H1 (cell line): ENCODE results near the gene DCPS. TPM values are rescaled to one million over a fixed set of nuclear protein-coding genes. Genes with fewer than 3 reads are reported as not detected.
A peak's percentile ranks its signal among the peaks of the same experiment; 100 is the strongest.

Experiments
- ATF3 ChIP-seq: IDR thresholded peaks from 2 replicates; pipeline ENCODE4 v1.6.1; 2011; ENCODE audit warnings: low read depth, mild to moderate bottlenecking, low read length; ENCODE audit not compliant: insufficient read depth
- BACH1 ChIP-seq: IDR thresholded peaks from 2 replicates; pipeline ENCODE4 v1.6.1; 2012; ENCODE audit warnings: low read length, improper control_type of control experiment
- BRCA1 ChIP-seq: IDR thresholded peaks from 2 replicates; pipeline ENCODE4 v1.6.1; 2012; ENCODE audit warnings: low read depth, low read length, improper control_type of control experiment
- CBX8 ChIP-seq: fragments of 300-800, 300-1000 bp; sonication (generic); IDR thresholded peaks from 2 replicates; pipeline ENCODE4 v1.7.1; 2016; ENCODE audit warnings: low read depth, low read length, borderline replicate concordance
- CEBPB ChIP-seq: IDR thresholded peaks from 2 replicates; pipeline ENCODE4 v1.6.1; 2012; ENCODE audit warnings: low read depth, low read length
- CREB1 ChIP-seq: IDR thresholded peaks from 2 replicates; pipeline ENCODE4 v1.6.1; 2012; ENCODE audit warnings: inconsistent platforms
- CTBP2 ChIP-seq: IDR thresholded peaks from 2 replicates; pipeline ENCODE4 v1.7.0; 2011; ENCODE audit warnings: borderline replicate concordance, mild to moderate bottlenecking, moderate library complexity, mixed read lengths, low read length; ENCODE audit not compliant: insufficient read depth, insufficient read length
- EGR1 ChIP-seq: IDR thresholded peaks from 2 replicates; pipeline ENCODE4 v1.6.1; 2011; ENCODE audit warnings: low read depth, low read length, borderline replicate concordance
- EP300 ChIP-seq, 2 experiments: IDR thresholded peaks; 1 replicate in 1 of 2; 2 replicates in 1 of 2; pipeline ENCODE4 v1.6.1; 2011 to 2012; ENCODE audit warnings: low read depth in 2 of 2, low read length in 2 of 2, mild to moderate bottlenecking in 2 of 2, borderline replicate concordance in 1 of 2, inconsistent platforms in 1 of 2, moderate library complexity in 1 of 2
- EZH2 ChIP-seq: fragments of 200-600 bp; sonication (generic); IDR thresholded peaks from 2 replicates; pipeline ENCODE4 v1.7.1; 2012; ENCODE audit warnings: low read depth, mild to moderate bottlenecking, moderate library complexity, low read length, inconsistent platforms; ENCODE audit not compliant: severe bottlenecking
- GABPA ChIP-seq: IDR thresholded peaks from 2 replicates; pipeline ENCODE4 v1.6.1; 2011; ENCODE audit warnings: mild to moderate bottlenecking, low read length, moderate library complexity, borderline replicate concordance; ENCODE audit not compliant: insufficient read depth
- HDAC6 ChIP-seq: IDR thresholded peaks from one replicate; pipeline ENCODE4 v1.7.1; 2012; ENCODE audit warnings: low read depth, mild to moderate bottlenecking, inconsistent platforms, low read length, moderate library complexity
- KDM4A ChIP-seq: IDR thresholded peaks from one replicate; pipeline ENCODE4 v1.7.1; 2012; ENCODE audit warnings: low read depth, mild to moderate bottlenecking, moderate library complexity, low read length, inconsistent platforms; ENCODE audit not compliant: severe bottlenecking
- PHF8 ChIP-seq: fragments of 200-600 bp; sonication (generic); conservative IDR thresholded peaks from 2 replicates; pipeline ENCODE4 v1.7.1; 2012; ENCODE audit warnings: low read depth, mild to moderate bottlenecking, inconsistent platforms, low read length, moderate library complexity
- RAD21 ChIP-seq, 2 experiments: IDR thresholded peaks in 1 of 2; conservative IDR thresholded peaks in 1 of 2; 2 replicates each; pipeline ENCODE4 v1.6.1; 2011; ENCODE audit warnings: low read depth in 2 of 2, low read length in 2 of 2, improper control_type of control experiment in 1 of 2, inconsistent platforms in 1 of 2, mild to moderate bottlenecking in 1 of 2, moderate library complexity in 1 of 2
- RBBP5 ChIP-seq: IDR thresholded peaks from 2 replicates; pipeline ENCODE4 v1.7.1; 2012; ENCODE audit warnings: low read depth, mild to moderate bottlenecking, inconsistent platforms, low read length, moderate library complexity, borderline replicate concordance
- RXRA ChIP-seq: IDR thresholded peaks from 2 replicates; pipeline ENCODE4 v1.6.1; 2011; ENCODE audit warnings: low read depth, mild to moderate bottlenecking, low read length, moderate library complexity; ENCODE audit not compliant: insufficient read depth
- SAP30 ChIP-seq: fragments of 300-600 bp; sonication (generic); IDR thresholded peaks from 2 replicates; pipeline ENCODE4 v1.7.1; 2012; ENCODE audit warnings: low read length, moderate library complexity, mild to moderate bottlenecking, inconsistent platforms; ENCODE audit not compliant: insufficient read depth, insufficient replicate concordance
- SIRT6 ChIP-seq: IDR thresholded peaks from one replicate; pipeline ENCODE4 v1.7.1; 2012; ENCODE audit warnings: low read length, inconsistent platforms
- SIX5 ChIP-seq: IDR thresholded peaks from 2 replicates; pipeline ENCODE4 v1.6.1; 2011; ENCODE audit warnings: mild to moderate bottlenecking, low read depth, low read length
- SP2 ChIP-seq: IDR thresholded peaks from 2 replicates; pipeline ENCODE4 v1.6.1; 2012; ENCODE audit warnings: mild to moderate bottlenecking, low read length, inconsistent platforms
- SUZ12 ChIP-seq: fragments of 200-600 bp; sonication (generic); IDR thresholded peaks from 2 replicates; pipeline ENCODE4 v1.6.1; 2012; ENCODE audit warnings: mild to moderate bottlenecking, inconsistent platforms, low read length, moderate library complexity, mixed read lengths
- TEAD4 ChIP-seq: IDR thresholded peaks from 2 replicates; pipeline ENCODE4 v1.6.1; 2012; ENCODE audit warnings: low read depth, low read length, inconsistent platforms, mixed read lengths
- polyA plus RNA-seq, 7 experiments: library from polyadenylated mRNA; depleted of rRNA in 3 of 7; stranded (reverse) in 5 of 7; unstranded in 2 of 7; fragments of >200 nt in 5 of 7; fragments of 200-250 nt in 2 of 7; gene quantifications; 1 replicate in 5 of 7; 2 replicates in 1 of 7; 4 replicates in 1 of 7; pipeline versions ENCODE4 v1.2.1 to v1.2.3, GENCODE V29; 2011 to 2013; ENCODE audit warnings: missing spikeins in 2 of 7, mixed read lengths in 2 of 7
- total RNA-seq: library from RNA; stranded (reverse); fragmentation: NEBNext Ultra II Directional; extraction: Animal tissue kit (Norgen Biotek cat#: 25700); gene quantifications from 2 replicates; pipeline ENCODE4 v1.2.1, GENCODE V29; 2021

The DCPS gene
- total and polyA plus RNA-seq, 2 of the 8 experiments (the other 6 are each of a cell fraction or from before 2014, with no cell fraction given) = 24.6 to 55.2 TPM

- TF ChIP-seq EGR1 = peak; percentile 62
- TF ChIP-seq CEBPB = no peak
- no peak for TF ChIP-seq CBX8
- no peak for TF ChIP-seq RAD21 (IDR thresholded peaks at IDR 0.05 in 1 of 2, conservative IDR thresholded peaks at IDR 0.05 in 1 of 2; ENCODE audit: low read depth in 2 of 2, low read length in 2 of 2)
- TF ChIP-seq RBBP5 = no peak
- peak; percentile 87 for TF ChIP-seq PHF8
- no peak for TF ChIP-seq CTBP2
- TF ChIP-seq ATF3 = peak; percentile 75
- TF ChIP-seq EZH2 = no peak
- TF ChIP-seq SUZ12 = no peak
- TF ChIP-seq HDAC6 = no peak
- TF ChIP-seq SIX5 = no peak
- 0 out of 3 replicates have a peak, but pooled peaks of 1 of the 2 experiments have one; percentile 16 for TF ChIP-seq EP300 (IDR thresholded peaks at IDR 0.05; ENCODE audit: borderline replicate concordance in 1 of 2, low read depth in 2 of 2, low read length in 2 of 2)
- TF ChIP-seq BRCA1 = no peak; the same call in 1 of the 2 replicates
- peak; percentile 52 for TF ChIP-seq SAP30
- no peak for TF ChIP-seq SIRT6
- TF ChIP-seq CREB1 = peak; percentile 98
- TF ChIP-seq KDM4A = peak; percentile 95
- no peak for TF ChIP-seq SP2
- TF ChIP-seq GABPA = peak; percentile 93
- TF ChIP-seq BACH1 = no peak
- no peak for TF ChIP-seq RXRA
- no peak for TF ChIP-seq TEAD4
Observed at GRCh38 chr11:126268708-126269579, 34.9 kb upstream of the DCPS start, which contains the start of the genes FOXRED1 and SRPRA (continued).
